UCSD-AML1 (cell line): Measurements from ENCODE around the gene VSTM5.

Experiments
- DNase-seq: peaks from one replicate; lab custom pipeline; 2025; ENCODE audit not compliant: unreplicated experiment; lab: John Stamatoyannopoulos, UW

Gene VSTM5

DNA sequence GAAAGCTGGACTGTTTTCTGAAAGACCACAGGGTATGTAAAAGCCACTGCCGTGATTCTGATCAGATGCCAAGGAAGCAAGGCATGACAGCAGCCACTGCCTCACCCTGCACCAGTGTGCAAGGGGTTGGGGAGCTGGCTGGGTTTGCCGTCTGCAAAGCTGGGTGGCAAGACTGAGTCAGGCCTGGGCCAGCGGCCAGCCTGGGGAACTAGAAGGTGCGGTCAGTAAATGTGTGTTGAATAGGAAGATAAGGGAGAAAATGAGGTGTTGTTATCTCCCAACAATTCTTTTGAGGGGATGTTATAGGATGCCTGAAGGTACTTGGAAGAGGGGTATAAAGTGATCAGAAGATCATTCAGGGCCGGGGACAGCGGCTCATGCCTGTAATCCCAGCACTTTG lies 8.0 kb downstream of the VSTM5 start:
- DNase-seq, result no peak

DNA sequence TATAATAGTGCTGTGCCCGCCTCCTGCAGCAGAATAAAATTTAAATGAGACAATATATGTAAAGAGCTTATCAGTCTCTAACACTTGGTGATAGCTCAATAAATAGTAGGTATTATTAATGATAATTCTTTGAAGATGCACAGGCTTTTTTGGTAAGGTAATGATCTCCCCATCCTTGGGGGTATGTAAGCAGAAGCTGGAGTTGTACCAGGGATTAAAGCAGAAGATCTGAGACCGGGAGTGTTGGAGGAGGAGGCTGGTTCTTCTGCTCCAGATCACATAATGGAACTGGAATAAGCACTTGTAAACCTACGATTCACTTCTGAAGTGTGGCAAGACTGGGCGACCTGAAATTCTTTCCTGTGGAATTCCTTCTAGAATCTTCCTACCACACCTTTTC lies 8.4 kb downstream of the VSTM5 start:
- no peak for DNase-seq

DNA sequence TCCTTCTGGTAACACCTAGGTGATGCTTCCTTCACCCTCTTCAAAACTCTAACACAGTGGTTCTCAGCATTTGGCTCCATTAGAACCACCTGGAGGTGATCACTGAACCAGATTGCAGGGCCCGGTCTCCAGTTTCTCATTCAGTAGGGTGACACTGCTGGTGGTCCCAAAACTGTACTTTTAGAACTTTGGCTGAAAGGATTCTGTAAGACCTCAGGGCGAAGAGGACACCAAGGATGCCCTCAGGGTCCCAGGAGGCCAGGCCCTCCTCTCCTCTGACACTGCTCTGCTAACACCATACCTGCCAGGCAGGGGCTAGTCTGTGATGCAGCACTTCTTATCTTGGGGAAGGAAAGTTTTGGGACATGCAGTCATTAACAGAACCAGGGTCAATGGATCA lies 9.0 kb downstream of the VSTM5 start:
- DNase-seq, result no peak

DNA sequence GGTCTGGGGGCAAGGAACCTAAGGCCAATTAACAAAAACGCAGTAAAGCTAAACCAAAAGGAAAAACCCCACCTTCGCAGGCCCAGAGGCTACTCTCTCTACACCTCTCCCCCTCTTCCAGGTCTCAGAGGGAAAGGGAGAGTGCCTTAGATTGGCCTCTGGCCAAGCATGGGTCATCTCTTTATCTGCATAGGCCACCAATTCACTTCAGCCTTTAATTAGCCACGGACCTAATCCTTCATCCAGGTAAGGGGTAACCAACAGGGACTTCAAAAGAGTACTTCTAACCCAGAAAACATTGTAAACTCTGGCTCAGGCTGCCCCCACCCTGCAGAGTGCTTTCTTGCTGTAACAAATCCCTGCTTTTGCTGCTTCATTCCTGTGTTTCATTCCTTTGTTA lies 9.4 kb downstream of the VSTM5 start:
- DNase-seq, result no peak

DNA sequence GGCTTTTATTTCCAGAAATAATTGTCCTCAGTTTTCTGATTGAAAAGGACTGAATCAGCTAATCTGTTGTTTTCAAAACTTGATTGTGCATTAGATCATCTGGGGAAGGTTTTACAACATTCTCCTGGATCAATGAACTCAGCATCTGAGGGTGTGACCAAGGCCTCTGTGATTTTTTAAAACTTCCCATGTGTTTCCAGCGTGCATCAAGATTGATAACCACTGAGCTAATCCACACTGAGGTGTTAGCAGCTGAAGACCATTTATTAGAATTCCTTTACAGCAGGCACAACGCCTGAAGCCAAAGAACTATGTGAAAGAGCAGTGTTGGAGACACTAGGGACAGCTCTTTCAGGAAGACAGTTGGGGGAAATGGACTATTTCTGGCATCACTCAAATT lies 10.2 kb downstream of the VSTM5 start:
- no peak for DNase-seq

DNA sequence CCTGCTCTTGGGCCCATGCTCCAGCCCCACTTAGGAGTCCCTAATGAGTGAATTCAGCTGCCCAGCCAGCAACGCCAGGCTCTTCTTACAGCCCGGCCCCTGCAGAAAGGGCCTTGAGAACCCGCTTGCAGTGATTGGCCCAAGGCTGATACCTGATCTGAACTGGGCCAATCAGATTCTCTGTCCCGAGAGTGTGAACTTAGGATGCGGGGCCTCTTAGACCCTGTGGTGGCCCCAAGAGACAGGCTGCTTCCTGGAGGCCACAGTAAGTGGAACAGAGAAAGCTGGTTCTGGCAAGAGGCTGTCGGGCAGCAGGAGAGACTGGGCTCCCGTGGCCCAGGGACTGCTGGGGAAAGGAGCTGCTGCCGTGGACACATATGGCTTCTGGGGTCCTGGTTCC lies 11.5 kb downstream of the VSTM5 start:
- DNase-seq, result no peak

DNA sequence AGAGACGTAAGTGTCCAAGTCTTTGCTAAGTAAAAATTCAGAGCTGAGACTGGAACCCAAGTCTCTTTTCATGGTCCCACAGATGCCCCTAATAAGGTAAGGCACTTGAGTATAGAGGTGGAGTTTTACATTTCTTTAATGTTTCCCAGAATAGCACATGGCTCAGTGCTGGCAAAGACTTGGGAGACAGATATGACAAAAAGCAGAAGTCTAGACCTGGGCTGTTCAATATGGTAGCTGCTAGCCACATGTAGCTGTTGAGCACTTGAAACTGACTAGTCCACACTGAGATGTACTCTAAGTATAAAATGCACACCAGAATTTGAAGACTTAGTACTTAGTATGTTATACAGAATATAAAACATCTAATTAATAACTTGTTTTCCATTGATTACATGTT lies 17.6 kb downstream of the VSTM5 start:
- no peak for DNase-seq

DNA sequence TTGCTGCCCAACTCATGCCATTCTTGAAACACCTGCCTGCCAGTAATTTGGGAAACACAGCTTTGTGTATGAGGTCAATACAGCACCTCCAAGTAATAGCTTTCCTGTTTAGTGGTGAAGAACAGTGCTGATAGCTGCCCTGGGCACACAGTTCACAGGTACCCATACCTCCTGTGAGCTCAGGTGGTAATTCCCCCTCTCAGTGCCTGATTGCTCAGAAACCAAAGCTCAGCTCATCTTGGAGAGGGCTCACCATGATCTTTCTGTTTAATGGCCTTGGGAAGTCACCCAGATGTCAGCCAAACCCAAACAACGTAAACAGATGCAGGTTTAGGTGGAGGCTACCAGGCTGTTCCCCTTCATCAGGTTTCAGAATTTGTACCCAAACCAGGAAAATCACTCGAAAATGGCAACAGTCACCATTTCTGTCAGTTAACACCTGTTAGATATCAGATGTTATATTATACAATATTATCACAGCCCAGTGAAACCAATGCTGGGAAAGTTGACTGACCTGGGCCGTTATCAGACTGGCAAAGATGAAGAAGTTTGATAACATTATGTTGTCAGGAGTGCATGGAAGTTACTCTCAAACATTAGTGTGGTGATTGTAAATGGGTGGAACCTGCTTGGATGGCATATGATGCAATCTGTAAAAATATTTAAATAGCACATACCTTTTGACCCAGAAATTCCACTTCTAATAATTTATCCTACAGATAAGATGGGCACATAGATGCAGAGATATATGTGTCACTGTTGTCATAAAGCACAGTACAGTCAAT lies 18.9 kb downstream of the VSTM5 start:
- no peak for DNase-seq

DNA sequence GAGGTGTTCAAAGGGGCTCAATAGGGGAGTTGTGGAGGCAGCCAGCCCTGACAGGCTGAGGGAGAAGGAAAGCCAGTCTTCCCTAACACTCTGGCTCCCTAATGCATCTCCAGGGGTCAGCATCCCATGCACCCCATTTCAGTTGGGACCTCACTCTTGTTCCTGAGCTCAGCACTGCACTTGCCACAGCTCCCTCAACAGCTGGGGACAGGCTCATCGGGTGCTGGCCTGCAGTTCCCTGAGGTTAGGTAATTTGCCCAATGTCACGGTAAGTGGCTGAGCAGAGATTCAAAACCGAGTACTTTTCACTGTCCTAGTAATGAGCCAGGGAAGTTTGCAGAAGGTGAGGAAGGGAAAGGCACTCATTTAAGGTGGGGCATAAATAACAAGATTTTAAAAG lies 20.8 kb downstream of the VSTM5 start:
- DNase-seq, result no peak

DNA sequence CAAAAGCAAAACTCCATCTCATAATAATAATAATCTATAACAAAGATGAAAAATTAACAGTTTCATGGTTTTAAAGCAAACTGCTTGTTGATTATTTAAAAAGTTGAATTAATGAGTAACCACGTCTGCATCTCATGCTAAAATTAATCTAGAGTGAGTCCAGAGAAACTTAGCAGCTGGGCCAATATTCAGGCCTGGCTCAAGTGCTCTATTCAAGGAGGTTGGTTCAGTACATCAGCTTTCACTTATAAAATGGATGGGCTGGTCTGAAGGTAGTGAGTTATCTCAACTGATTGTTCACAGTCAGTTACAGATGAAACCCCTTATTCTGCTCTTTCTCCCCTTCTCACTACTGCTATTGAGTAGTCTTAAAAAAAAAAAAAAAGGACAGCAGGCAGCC lies 23.1 kb downstream of the VSTM5 start:
- DNase-seq, result no peak

DNA sequence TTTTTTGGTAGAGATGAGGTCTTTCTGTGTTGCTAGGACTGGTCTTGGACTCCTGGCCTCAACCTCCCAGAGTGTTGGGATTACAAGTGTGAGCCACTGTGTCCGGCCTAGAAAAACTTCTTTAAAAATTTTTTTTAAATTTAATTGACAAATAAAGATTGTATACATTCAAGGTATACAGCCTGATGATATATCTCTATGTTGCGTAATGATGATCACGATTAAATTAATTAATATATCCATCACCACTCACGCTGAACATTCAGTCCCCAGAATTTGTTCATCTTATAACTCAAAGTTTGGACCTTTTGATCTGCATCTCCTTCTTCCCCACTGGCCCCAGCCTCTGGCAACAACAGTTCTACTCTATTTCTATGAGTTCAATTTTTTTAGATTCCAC lies 27.2 kb downstream of the VSTM5 start:
- no peak for DNase-seq

DNA sequence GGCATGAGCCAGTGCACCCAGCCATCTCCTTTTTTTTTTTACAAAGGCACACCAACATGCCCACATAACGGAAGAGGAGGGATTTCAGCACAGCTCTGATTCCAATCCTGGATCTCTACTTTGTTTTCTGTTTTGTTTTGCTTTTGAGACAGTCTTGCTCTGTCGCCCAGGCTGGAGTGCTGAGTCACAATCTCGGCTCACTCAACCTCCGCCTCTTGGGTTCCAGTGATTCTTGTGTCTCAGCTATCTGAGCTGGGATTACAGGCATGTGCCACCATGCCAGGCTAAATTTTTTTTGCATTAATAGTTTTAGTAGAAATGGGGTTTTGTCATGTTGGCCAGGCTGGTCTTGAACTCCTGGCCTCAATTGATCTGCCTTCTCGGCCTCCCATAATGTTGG lies 28.1 kb downstream of the VSTM5 start:
- no peak for DNase-seq

DNA sequence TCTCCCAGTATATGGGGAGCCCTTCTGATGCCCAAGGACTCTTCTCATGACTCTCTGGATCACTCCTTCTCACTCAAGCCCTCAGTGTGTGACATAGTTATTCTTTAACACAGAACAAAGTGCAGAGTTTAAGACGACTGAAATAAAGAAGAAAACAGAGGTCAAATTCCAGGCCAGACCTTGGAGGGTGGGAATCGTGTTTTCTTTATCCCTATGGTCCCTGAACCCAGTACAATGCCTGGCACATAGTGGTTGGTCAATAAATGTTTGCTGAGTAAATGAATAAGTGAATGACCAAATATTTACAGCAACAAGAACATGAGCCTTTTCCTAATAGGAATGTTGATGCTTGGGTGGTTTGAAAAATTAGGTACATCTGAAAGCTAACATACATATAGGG lies 28.8 kb downstream of the VSTM5 start:
- DNase-seq, result no peak

DNA sequence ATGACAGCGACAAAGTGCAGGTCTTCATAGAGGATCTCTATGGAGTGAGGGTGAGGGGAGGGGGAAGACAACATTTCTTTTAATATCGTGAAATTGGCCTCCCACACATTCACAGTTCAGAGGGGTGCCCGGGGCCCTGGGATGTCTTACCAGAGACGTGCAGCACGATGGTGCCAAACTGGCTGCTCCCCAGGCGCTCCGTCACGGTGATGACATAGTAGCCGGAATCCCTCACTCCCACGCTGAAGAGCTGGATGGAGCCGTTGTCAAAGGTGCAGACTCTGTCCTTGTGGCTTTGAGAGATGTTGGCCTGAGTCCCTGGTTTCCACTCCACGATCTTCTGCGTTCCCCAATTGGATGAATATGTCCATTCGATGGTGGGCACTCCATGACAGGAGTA lies 29.6 kb downstream of the VSTM5 start:
- DNase-seq, result no peak

DNA sequence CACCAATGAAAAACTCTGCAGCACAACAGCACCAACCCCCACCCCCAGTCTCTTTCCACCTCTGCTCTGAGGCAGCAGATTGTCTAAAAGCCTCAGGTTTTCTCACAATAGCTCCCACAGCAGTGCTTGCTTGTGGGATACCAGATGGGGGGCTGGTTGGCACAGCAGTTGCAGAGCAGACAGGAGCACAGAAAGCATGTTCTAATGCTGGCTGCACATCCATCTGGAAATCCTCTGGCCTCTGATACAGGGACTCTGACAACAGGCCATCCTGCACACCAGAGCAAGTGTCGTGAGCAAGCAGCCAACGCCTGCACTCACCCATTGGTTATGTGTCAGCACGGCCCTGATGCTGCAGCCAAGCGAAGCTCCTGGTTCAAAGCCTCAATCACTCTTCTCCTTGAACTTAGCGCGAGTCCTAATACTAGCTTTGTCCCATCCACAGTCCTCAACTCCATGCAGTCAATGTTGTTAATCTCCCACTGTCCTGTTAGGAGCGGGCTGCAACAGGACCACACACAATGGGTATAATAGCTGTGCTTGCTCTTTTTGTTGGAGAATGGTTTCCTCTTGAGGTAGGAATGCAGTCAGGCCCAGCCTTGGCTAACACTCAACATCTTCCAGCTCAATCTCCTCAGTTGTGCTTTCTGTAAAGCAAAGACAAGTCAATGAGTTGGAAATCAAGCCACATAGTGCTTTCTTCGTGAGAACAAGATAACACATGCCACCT lies 30.3 kb downstream of the VSTM5 start:
- DNase-seq, result no peak

DNA sequence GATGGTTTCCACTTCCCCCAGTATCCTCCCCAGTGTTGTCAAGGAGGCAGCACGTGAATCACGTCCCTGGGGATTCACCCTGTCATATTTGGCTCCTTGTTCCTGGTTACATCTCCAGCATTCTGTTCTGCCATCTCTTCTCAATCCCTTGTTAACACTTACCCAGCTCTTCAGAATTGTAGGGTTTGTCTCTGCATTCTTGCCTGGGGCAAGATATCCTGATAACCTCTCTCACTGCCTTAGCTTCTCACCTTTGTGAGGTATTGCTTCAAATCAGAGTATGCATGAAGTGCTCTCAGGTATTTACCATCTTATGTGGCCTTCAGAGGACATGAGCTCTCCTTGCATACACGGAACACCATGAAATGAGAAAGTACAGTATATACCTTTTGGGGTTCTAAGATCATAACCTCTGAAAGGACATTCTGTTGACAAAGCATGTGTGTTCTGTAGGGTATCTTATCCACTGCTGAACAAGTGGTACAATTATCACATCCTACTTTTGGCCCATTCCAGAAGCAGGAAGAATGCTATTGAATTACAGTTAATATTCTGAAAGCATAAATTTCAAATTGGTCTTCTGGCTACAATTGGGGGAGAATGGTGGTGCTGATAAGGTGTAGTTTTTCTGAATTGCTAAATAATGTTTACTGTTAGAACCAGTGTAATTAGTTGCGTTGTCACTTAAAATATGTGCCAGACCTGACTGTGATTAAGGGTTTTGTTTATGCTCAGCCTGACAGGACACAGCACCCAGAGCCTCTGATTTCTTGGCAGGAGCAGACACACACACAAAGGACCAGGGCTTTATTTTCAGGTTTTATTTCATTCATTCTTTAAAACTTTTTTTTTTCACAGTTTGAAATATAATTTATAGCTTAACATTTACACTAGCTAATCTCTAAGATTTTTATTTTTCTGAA lies 32.7 kb downstream of the VSTM5 start:
- DNase-seq, result no peak

DNA sequence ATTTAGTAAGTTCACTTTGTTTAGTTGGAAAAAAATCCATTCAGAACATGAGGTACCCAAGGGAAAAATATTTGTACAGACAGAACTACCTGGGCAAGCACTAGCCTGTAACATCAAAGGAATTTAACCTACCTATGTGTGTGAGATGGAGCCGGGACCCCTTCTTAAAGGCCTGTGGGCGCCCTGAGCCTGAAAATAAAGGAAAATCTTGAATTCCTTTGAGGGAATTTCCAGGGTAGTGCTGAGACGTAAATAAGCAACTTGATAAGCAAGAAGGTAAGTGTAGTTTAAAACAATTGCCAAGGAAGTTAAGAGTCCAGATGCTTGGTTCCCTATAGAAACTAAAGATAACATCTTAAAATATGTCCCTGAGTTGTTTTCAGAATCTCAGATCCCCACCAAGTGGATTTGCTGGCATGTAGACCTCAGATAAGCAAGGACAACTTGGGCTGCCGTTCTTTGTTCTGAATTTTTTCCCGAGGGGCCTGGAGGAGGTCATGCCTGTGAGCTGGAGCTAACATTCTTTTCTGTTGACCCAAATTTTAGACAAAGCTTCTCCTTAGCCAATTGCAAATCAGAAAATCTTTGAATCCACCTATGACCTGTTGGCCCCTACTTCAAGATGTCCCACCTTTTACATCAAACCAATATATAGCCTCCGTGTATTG lies 35.3 kb downstream of the VSTM5 start:
- no peak for DNase-seq

DNA sequence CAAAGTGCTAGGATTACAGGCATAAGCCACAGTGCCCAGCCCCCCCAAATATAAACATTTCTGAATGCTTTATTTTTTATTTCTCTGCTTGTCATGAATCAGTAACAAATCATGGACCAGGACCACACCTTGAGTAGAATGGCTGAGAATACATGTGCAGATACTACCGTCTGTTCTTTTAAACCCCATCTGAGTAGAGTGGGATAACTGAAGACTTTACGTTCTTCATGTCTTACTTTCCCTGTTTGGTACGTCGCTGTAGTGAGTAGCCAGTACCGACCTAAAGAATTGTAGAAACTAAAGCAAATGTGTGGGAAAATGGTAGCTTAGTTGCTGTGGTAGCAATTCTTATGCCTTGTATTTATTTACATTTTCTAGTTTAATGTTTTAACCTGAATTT lies 36.4 kb downstream of the VSTM5 start:
- no peak for DNase-seq

DNA sequence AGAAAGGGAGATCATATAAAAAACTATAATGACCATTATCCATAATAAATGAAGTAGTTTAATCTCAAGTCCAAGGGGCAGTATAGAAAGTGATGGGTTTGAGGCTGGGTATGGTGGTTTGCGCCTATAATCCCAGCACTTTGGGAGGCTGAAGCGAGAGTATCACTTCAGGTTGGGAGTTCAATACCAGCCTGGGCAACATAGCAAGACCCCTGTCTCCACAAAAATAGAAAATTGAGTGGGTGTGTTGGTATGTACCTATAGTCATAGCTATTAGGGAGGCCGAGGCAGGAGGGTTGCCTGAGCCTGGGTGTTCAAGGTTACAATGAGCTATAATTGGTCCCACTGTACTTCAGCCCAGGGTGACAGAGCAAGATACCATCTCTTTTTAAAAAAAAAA lies 42.4 kb downstream of the VSTM5 start:
- no peak for DNase-seq

DNA sequence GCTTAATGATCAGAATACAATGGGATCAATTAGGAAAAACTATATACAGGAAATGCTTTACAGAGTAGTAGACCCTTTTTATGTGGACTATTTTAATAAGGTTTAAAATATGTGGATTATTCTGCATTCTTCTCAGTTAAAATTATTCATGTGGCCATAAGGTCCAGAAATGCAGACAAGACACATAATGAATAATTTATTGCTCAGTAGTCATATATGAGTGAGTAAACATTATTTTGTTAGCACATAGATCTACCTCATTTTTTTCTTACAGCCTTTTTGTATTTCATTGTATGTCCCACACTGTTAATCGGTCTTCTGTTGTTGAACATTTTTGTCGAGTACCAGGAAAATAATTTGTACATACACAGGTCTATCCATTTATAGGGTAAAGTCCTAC lies 45.5 kb downstream of the VSTM5 start:
- DNase-seq, result no peak

DNA sequence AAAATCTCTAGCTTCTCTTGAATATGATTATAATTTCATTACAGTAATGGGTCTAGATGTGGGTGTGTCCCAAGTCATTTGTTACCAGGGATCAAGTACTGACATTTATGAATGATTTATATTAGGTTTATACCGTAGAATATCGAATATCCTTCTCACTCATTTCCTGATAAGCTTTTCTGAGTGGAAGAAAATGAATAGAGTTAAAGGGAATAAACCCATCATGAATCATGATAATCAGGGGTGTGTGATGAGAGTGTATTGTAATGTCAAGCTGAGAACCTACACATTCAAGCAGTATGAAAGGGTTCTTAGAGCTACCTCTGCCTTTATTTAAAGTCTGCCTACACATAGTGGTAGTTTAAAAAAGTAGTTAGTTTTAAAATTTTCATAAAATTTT lies 49.1 kb downstream of the VSTM5 start:
- DNase-seq, result no peak
